Cardiac fibroblast (primary cell): ENCODE measurements around the gene GABRE.

Source experiments
- DNase-seq, 2 donors: peaks; one replicate each; pipeline versions ENCODE4 v3.0.0 to v3.0.0-alpha.2; 2010; ENCODE audit warnings: low read depth in 2 of 2
- H3K4me3 ChIP-seq, 2 donors: replicated peaks in 1 of 2; 1 replicate in 1 of 2; 2 replicates in 1 of 2; pipeline ENCODE4 v1.5.1; 2011; ENCODE audit warnings: low read depth in 2 of 2, low read length in 2 of 2, mild to moderate bottlenecking in 2 of 2, moderate library complexity in 1 of 2
- CTCF ChIP-seq: IDR thresholded peaks from one replicate; pipeline ENCODE4 v1.5.1; 2011; ENCODE audit warnings: low read depth, mild to moderate bottlenecking, low read length, inconsistent platforms

The GABRE gene

GRCh38 chrX:151973060-151973661 is 1.3 kb downstream of the GABRE start:
- DNase-seq: peak in 1 of 2 donors; percentile 5
- TF ChIP-seq CTCF: no peak
- peak overlapping the region; percentile 66 to 75 for H3K4me3 ChIP-seq

- peak; percentile 91 to 95 for DNase-seq
- H3K4me3 ChIP-seq: no peak overlapping the region
- no peak for TF ChIP-seq CTCF
Measured at GRCh38 chrX:151970661-151971060, 3.8 kb downstream of the GABRE start.

GRCh38 chrX:151970027-151970426 is 4.4 kb downstream of the GABRE start:
- no peak overlapping the region for H3K4me3 ChIP-seq
- DNase-seq: peak in 1 of 2 donors; percentile 5
- no peak for TF ChIP-seq CTCF

GRCh38 chrX:151966236-151966635 is 8.2 kb downstream of the GABRE start:
- no peak for DNase-seq
- no peak for TF ChIP-seq CTCF
- H3K4me3 ChIP-seq: no peak overlapping the region

- DNase-seq: no peak
- no peak for TF ChIP-seq CTCF
- H3K4me3 ChIP-seq: no peak overlapping the region
Measured at GRCh38 chrX:151962034-151962433, 12.4 kb downstream of the GABRE start.

- TF ChIP-seq CTCF: no peak
- no peak overlapping the region for H3K4me3 ChIP-seq
- DNase-seq: no peak
Measured at GRCh38 chrX:151958101-151958500, 16.4 kb downstream of the GABRE start.

- no peak for TF ChIP-seq CTCF
- H3K4me3 ChIP-seq: no peak overlapping the region
- DNase-seq: no peak
Measured at GRCh38 chrX:151954730-151955129, 19.7 kb downstream of the GABRE start.
